Osteocyte (in vitro differentiated cells): ENCODE measurements around the gene CYP4F12. TPM values are rescaled to one million over a fixed set of nuclear protein-coding genes. Genes with fewer than 3 reads are reported as not detected.

ENCODE experiments used
- DNase-seq: peaks from one replicate; pipeline ENCODE4 v3.0.0; 2021; ENCODE audit warnings: mixed read lengths; ENCODE audit not compliant: unreplicated experiment; ENCODE audit errors: extremely low spot score
- H3K27ac Mint-ChIP-seq: one replicate; pipeline ENCODE4 v1.8.0; 2021; ENCODE audit warnings: mild to moderate bottlenecking, mixed read lengths; ENCODE audit not compliant: unreplicated experiment
- H3K27me3 Mint-ChIP-seq: one replicate; pipeline ENCODE4 v1.8.0; 2021; ENCODE audit warnings: mixed read lengths; ENCODE audit not compliant: unreplicated experiment
- H3K36me3 Mint-ChIP-seq: one replicate; pipeline ENCODE4 v1.8.0; 2021; ENCODE audit warnings: mixed read lengths; ENCODE audit not compliant: unreplicated experiment
- H3K4me1 Mint-ChIP-seq: one replicate; pipeline ENCODE4 v1.8.0; 2021; ENCODE audit warnings: mixed read lengths; ENCODE audit not compliant: unreplicated experiment
- H3K4me3 Mint-ChIP-seq: one replicate; pipeline ENCODE4 v1.8.0; 2021; ENCODE audit warnings: mild to moderate bottlenecking, moderate library complexity, mixed read lengths; ENCODE audit not compliant: unreplicated experiment
- H3K9me3 Mint-ChIP-seq: one replicate; pipeline ENCODE4 v1.8.0; 2021; ENCODE audit warnings: mixed read lengths; ENCODE audit not compliant: unreplicated experiment
- CTCF ChIP-seq: fragments of 200-600 bp; sonication (generic); IDR thresholded peaks from 2 replicates; pipeline ENCODE4 v1.5.0; 2021; ENCODE audit warnings: antibody characterized with exemption, mild to moderate bottlenecking, moderate library complexity
- total RNA-seq: library from RNA; stranded (reverse); gene quantifications from 2 replicates; pipeline ENCODE4 v1.2.1, GENCODE V29; 2021

Gene CYP4F12
- total RNA-seq, 1 donor from 2014 or later, result not detected

- Mint-ChIP-seq H3K4me1 (no peaks in the 10 kb centered on the region), H3K9me3 (peaks cover 33% of the 10 kb centered on the region), H3K27ac (no peak overlapping the region), H3K27me3 (no peaks in the 10 kb centered on the region), H3K4me3 (no peak overlapping the region), H3K36me3 (no peaks in the 10 kb centered on the region)
- no peak for TF ChIP-seq CTCF
- no peak for DNase-seq
Observed at GRCh38 chr19:15740785-15741184, 67.9 kb downstream of the CYP4F12 start.

Other genes starting within 250 kb of the CYP4F12 start
- gene WIZ, start 223.1 kb upstream of the CYP4F12 start, total RNA-seq, result 52.4 and 55.0 TPM in 2 replicates
- gene RASAL3, start 208.5 kb upstream of the CYP4F12 start, total RNA-seq, result not detected in 2 replicates
- not detected in 2 replicates for gene PGLYRP2, start 193.6 kb upstream of the CYP4F12 start, total RNA-seq
- gene CYP4F22, start 164.6 kb upstream of the CYP4F12 start, total RNA-seq, result not detected in 2 replicates
- not detected in 2 replicates for gene CYP4F8, start 57.9 kb upstream of the CYP4F12 start, total RNA-seq
- not detected in 2 replicates for gene CYP4F3, start 32.2 kb upstream of the CYP4F12 start, total RNA-seq
- not detected in 2 replicates for gene OR10H2, start 54.9 kb downstream of the CYP4F12 start, total RNA-seq
- not detected in 2 replicates for gene OR10H3, start 64.9 kb downstream of the CYP4F12 start, total RNA-seq
- not detected in 2 replicates for gene OR10H5, start 114.6 kb downstream of the CYP4F12 start, total RNA-seq
- not detected in 2 replicates for gene OR10H1, start 142.6 kb downstream of the CYP4F12 start, total RNA-seq
- gene CYP4F2, start 225.0 kb downstream of the CYP4F12 start, total RNA-seq, result not detected in 2 replicates